Keratinocyte (primary cell): ENCODE results near the gene AP1S3.

Experiments
- CTCF ChIP-seq, 3 experiments: IDR thresholded peaks in 1 of 3; conservative IDR thresholded peaks in 1 of 3; optimal IDR thresholded peaks in 1 of 3; 2 replicates in 2 of 3; 3 replicates in 1 of 3; pipeline versions ENCODE3 to v1.5.1; 2011; ENCODE audit warnings: low read length in 3 of 3, mild to moderate bottlenecking in 3 of 3, moderate library complexity in 2 of 3, control low read depth in 1 of 3, inconsistent platforms in 1 of 3; ENCODE audit not compliant: insufficient read depth in 2 of 3; ENCODE audit errors: extremely low read depth in 1 of 3
- EZH2 ChIP-seq: IDR thresholded peaks from one replicate; pipeline ENCODE4 v1.6.1; 2012; ENCODE audit warnings: inconsistent platforms, mild to moderate bottlenecking, low read length, moderate library complexity

- TF ChIP-seq CTCF (optimal IDR thresholded peaks at IDR 0.05 in 1 of 3, IDR thresholded peaks at IDR 0.05 in 1 of 3, conservative IDR thresholded peaks at IDR 0.05 in 1 of 3; ENCODE audit: extremely low read depth in 1 of 3, insufficient read depth in 2 of 3, low read length in 3 of 3) (no peak), EZH2 (no peak)
Observed at GRCh38 chr2:223759569-223760430, 77.6 kb downstream of the AP1S3 start.
